IMR-90 (cell line): ENCODE data around the gene P4HA3. TPM values are rescaled to one million over a fixed set of nuclear protein-coding genes. Genes with fewer than 3 reads are reported as not detected.

Source experiments
- ATAC-seq: fragments of 200-7000 bp; cut with Tn5 transposase; 2 replicates; pipeline ENCODE4 v1.9.1; 2020; ENCODE audit warnings: low read depth, mild to moderate bottlenecking, moderate library complexity
- BruUV-seq: library from RNA; stranded (reverse); fragments of 400-500 nt; replicated peaks from 2 replicates; lab custom pipeline; 2021; lab: Mats Ljungman, UMichigan
- CTCF ChIA-PET: fragments of 300-600 bp; formaldehyde crosslinking; extraction: SDS; loops from one replicate; lab custom pipeline; 2021; ENCODE audit warnings: antibody characterized with exemption; lab: Yijun Ruan, JAX
- POLR2A ChIA-PET: fragments of 300-600 bp; sonication (Branson Sonifier 250); formaldehyde crosslinking; loops from one replicate; lab custom pipeline; 2022; ENCODE audit warnings: antibody characterized with exemption; ENCODE audit not compliant: unreplicated experiment; lab: Charles Lee
- DNase-seq: peaks from one replicate; pipeline ENCODE4 v3.0.0; 2013
- H2AFZ ChIP-seq: replicated peaks from 2 replicates; pipeline ENCODE3; 2013; ENCODE audit warnings: low read length, mild to moderate bottlenecking; ENCODE audit not compliant: poor library complexity
- H2AK5ac ChIP-seq: 2 replicates; pipeline ENCODE4 v1.6.1; 2013; ENCODE audit warnings: low read depth, low read length, inconsistent platforms
- H2AK9ac ChIP-seq: replicated peaks from 2 replicates; pipeline ENCODE3; 2013; ENCODE audit warnings: mild to moderate bottlenecking, low read depth, low read length, moderate library complexity; ENCODE audit not compliant: poor library complexity
- H2BK120ac ChIP-seq: 2 replicates; pipeline ENCODE4 v1.6.1; 2013; ENCODE audit warnings: low read depth, low read length, inconsistent platforms
- H2BK15ac ChIP-seq: 3 replicates; pipeline ENCODE4 v1.6.1; 2013; ENCODE audit warnings: low read depth, low read length, inconsistent platforms
- H2BK20ac ChIP-seq: 2 replicates; pipeline ENCODE4 v1.6.1; 2013; ENCODE audit warnings: low read depth, mild to moderate bottlenecking, inconsistent platforms, low read length, moderate library complexity
- H2BK5ac ChIP-seq: 2 replicates; pipeline ENCODE4 v1.6.1; 2013; ENCODE audit warnings: mild to moderate bottlenecking, low read depth, low read length, inconsistent platforms; ENCODE audit not compliant: poor library complexity, severe bottlenecking
- H3K14ac ChIP-seq: replicated peaks from 2 replicates; pipeline ENCODE4 v1.6.1; 2013; ENCODE audit warnings: low read depth, low read length, inconsistent platforms
- H3K18ac ChIP-seq: 2 replicates; pipeline ENCODE4 v1.6.1; 2013; ENCODE audit warnings: low read depth, low read length, control low read depth
- H3K23ac ChIP-seq: 2 replicates; pipeline ENCODE4 v1.6.1; 2013; ENCODE audit warnings: low read depth, low read length, inconsistent platforms
- H3K27ac ChIP-seq: 2 replicates; pipeline ENCODE4 v1.5.1; 2013; ENCODE audit warnings: mild to moderate bottlenecking, control low read depth, low read length; ENCODE audit not compliant: insufficient read depth
- H3K27me3 ChIP-seq: 2 replicates; pipeline ENCODE4 v1.6.1; 2013; ENCODE audit warnings: low read length; ENCODE audit not compliant: control insufficient read depth, insufficient read depth
- H3K36me3 ChIP-seq: 2 replicates; pipeline ENCODE4 v1.6.1; 2013; ENCODE audit warnings: low read length, mixed read lengths; ENCODE audit not compliant: control insufficient read depth, insufficient read depth
- H3K4ac ChIP-seq: 2 replicates; pipeline ENCODE4 v1.6.1; 2013; ENCODE audit warnings: low read depth, low read length, inconsistent platforms
- H3K4me1 ChIP-seq: 2 replicates; pipeline ENCODE4 v1.6.1; 2013; ENCODE audit warnings: low read length, mixed read lengths; ENCODE audit not compliant: control insufficient read depth, insufficient read depth
- H3K4me2 ChIP-seq: 2 replicates; pipeline ENCODE4 v1.6.1; 2013; ENCODE audit warnings: low read depth, mild to moderate bottlenecking, control low read depth, low read length, moderate library complexity
- H3K4me3 ChIP-seq: 2 replicates; pipeline ENCODE4 v1.5.1; 2013; ENCODE audit warnings: low read depth, mild to moderate bottlenecking, control low read depth, low read length, moderate library complexity; ENCODE audit not compliant: insufficient read depth
- H3K56ac ChIP-seq: 2 replicates; pipeline ENCODE4 v1.6.1; 2013; ENCODE audit warnings: low read length, inconsistent platforms; ENCODE audit not compliant: insufficient read depth; ENCODE audit errors: extremely low read depth
- H3K79me1 ChIP-seq, 2 experiments: 2 replicates each; pipeline ENCODE4 v1.6.1; 2013; ENCODE audit warnings: low read length in 2 of 2, inconsistent platforms in 1 of 2, low read depth in 1 of 2
- H3K9ac ChIP-seq: 2 replicates; pipeline ENCODE4 v1.6.1; 2013; ENCODE audit warnings: low read depth, low read length, control low read depth
- H3K9me1 ChIP-seq: 2 replicates; pipeline ENCODE4 v1.6.1; 2013; ENCODE audit warnings: low read length, inconsistent platforms; ENCODE audit not compliant: insufficient read depth
- H3K9me3 ChIP-seq: 2 replicates; pipeline ENCODE4 v1.6.1; 2013; ENCODE audit warnings: low read length; ENCODE audit not compliant: control insufficient read depth, insufficient read depth
- H4K20me1 ChIP-seq: 2 replicates; pipeline ENCODE4 v1.6.1; 2013; ENCODE audit warnings: low read length, inconsistent platforms; ENCODE audit not compliant: insufficient read depth
- H4K5ac ChIP-seq: 2 replicates; pipeline ENCODE4 v1.6.1; 2013; ENCODE audit warnings: mild to moderate bottlenecking, low read depth, low read length, control low read depth
- H4K8ac ChIP-seq, 2 experiments: 2 replicates each; pipeline ENCODE4 v1.6.1; 2013; ENCODE audit warnings: low read depth in 2 of 2, low read length in 2 of 2, control low read depth in 1 of 2, inconsistent platforms in 1 of 2
- H4K91ac ChIP-seq: 2 replicates; pipeline ENCODE4 v1.6.1; 2013; ENCODE audit warnings: low read depth, low read length, inconsistent platforms; ENCODE audit not compliant: insufficient read depth
- NFE2L2 ChIP-seq: fragments of 150-350 bp; IDR thresholded peaks from 2 replicates; pipeline ENCODE4 v1.6.1; 2016; ENCODE audit warnings: low read depth, mild to moderate bottlenecking, low read length
- SMC3 ChIP-seq: fragments of 150-350 bp; IDR thresholded peaks from 2 replicates; pipeline ENCODE4 v1.6.1; 2016; ENCODE audit warnings: low read depth, mild to moderate bottlenecking, antibody characterized with exemption, low read length, moderate library complexity
- WGBS, 2 experiments: methylation state at CpG; one replicate each; pipeline versions ENCODE4 v1.1.5 to v1.1.7; 2013; ENCODE audit warnings: missing lambda C conversion rate in 2 of 2; ENCODE audit not compliant: insufficient read length in 1 of 2; ENCODE audit errors: extremely low coverage in 2 of 2; 5-methylcytosine and 5-hydroxymethylcytosine counted together
- dilution Hi-C: fragments of 300-500 bp; cut with HindIII; formaldehyde crosslinking; loops from one replicate; pipeline ENCODE4 v1.14.3; 2018; ENCODE audit warnings: low sequenced_read_pairs; ENCODE audit not compliant: unreplicated experiment
- in situ Hi-C: fragments of 300-500 bp; cut with MboI; formaldehyde crosslinking; loops from 3 replicates; pipeline ENCODE4 v1.14.3; 2019; ENCODE audit warnings: low sequenced_read_pairs, inconsistent platforms, mixed read lengths
- intact Hi-C: fragments of 100-400 bp; cut with micrococcal nuclease; formaldehyde crosslinking; loops from 2 replicates; pipeline ENCODE4 v1.10.0; 2022
- polyA plus RNA-seq, 3 experiments: library from polyadenylated mRNA; depleted of rRNA; stranded (reverse); fragments of >200 nt; gene quantifications; 2 replicates each; pipeline ENCODE4 v1.2.3, GENCODE V29; 2012; ENCODE audit warnings: low replicate concordance in 1 of 3
- total RNA-seq: library from RNA; depleted of rRNA; stranded (reverse); fragments of >200 nt; gene quantifications from 2 replicates; pipeline ENCODE4 v1.2.3, GENCODE V29; 2012

Gene P4HA3
- total and polyA plus RNA-seq, 2 of the 4 experiments (the other 2 are of a cell fraction): 2.9 to 5.7 TPM

DNA sequence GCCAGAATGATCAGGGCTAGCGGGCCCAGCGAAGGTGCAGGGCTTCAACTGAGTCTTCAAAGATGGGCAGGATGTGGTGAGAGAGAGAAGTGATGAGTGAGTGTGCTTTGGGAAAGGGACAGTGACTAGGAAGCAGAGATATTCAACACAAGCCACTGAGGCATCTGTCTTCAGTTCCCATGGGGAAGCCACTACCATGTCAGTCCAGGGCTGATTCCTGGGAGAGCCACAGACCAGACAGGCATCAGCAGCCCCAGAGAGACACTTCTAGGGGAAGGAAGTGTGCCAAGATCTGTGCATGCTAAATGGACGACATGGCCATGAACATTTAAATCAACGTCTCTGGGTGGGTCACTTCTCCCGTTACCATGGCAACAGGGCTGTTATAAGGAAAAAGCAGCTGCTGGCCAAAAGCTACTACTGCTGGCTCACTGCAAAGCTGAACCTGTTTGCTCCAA is 28.5 kb downstream of the P4HA3 start:
- intact Hi-C loops: no loop called here
- H2BK20ac ChIP-seq: peak overlapping the region; percentile 58; the same call in 1 of the 2 replicates
- peak overlapping the region; percentile 12; the same call in 1 of the 2 replicates for H4K91ac ChIP-seq
- H2BK5ac ChIP-seq: peak overlapping the region; percentile 71
- in situ Hi-C loops: no loop called here
- peak overlapping the region in 1 of 2 experiments; percentile 45; a peak in 2 of 4 replicates for H4K8ac ChIP-seq
- CTCF ChIA-PET: no interaction called here
- H3K9me3 ChIP-seq: no peaks in the 10 kb centered on the region
- no peaks in the 10 kb centered on the region for H3K27me3 ChIP-seq
- H4K20me1 ChIP-seq: no peaks in the 10 kb centered on the region
- peak overlapping the region; percentile 94; the same call in 2 of the 3 replicates for H2BK15ac ChIP-seq
- peak overlapping the region; percentile 73; the same call in 1 of the 2 replicates for H2BK120ac ChIP-seq
- TF ChIP-seq SMC3 (peak; percentile 8; the same call in 1 of the 2 replicates), NFE2L2 (no peak)
- 0 out of 2 replicates have a peak overlapping the region, but pooled peaks have one; percentile 61 for H3K23ac ChIP-seq
- no peak overlapping the region for H3K56ac ChIP-seq
- H4K5ac ChIP-seq: peak overlapping the region; percentile 69
- H3K4me3 ChIP-seq: no peak overlapping the region
- no peaks in the 10 kb centered on the region for H3K79me1 ChIP-seq
- dilution Hi-C loops: no loop called here
- no peak overlapping the region for H2AK9ac ChIP-seq
- peaks cover 33% of the 10 kb centered on the region for H3K9me1 ChIP-seq
- ATAC-seq (no peak), DNase-seq (peak; percentile 28)
- H3K18ac ChIP-seq: peak overlapping the region; percentile 64
- H3K4me1 ChIP-seq: peaks cover 36% of the 10 kb centered on the region
- H3K14ac ChIP-seq: peak overlapping the region; percentile 74
- H2AFZ ChIP-seq: no peak overlapping the region
- POLR2A ChIA-PET: no interaction called here
- peak overlapping the region; percentile 70 for H3K27ac ChIP-seq
- H3K36me3 ChIP-seq: peaks cover 4% of the 10 kb centered on the region
- BruUV-seq: no TSS peak
- H2AK5ac ChIP-seq: peak overlapping the region; percentile 48
- no peak overlapping the region for H3K9ac ChIP-seq
- peak overlapping the region; percentile 77 for H3K4ac ChIP-seq
- H3K4me2 ChIP-seq: no peak overlapping the region
- WGBS, 2 experiments: 54% methylated on average over 4 of the region's 5 CpGs; no CpG with 5 or more reads in 1 of the 2 experiments
